ENCODE measurements around the gene AAK1.

DNA sequence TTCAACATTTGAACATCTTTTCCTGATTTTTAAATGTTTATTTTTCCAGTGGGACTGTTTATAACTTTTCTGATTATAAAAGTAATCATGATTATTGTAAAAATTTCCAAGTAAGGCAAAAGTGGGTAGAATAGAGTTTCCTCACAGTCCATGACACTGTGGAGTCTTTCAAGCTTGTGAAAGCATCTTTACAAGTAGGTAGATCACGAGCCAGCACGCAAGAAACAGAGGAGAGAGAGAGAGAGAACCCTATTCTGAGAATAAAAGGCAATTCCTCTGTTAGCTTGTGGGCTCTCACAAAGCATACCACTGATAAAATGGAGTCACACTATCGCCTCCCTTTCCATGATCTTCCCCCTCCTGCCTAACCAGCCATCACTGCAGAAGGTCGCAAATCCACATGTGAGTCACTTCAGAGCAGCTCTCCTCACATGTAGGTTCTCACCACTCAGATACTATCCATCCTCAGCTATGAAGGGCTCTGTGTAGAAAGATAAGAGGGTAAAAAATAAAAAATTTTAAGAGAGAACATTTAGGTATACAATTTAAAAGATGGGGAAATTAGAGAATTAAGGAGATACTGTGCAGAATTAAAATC, 40.3 kb downstream of the AAK1 start:
- TF ChIP-seq CTCF (IDR thresholded peaks at IDR 0.05) = no peak
- TF ChIP-seq EZH2 (IDR thresholded peaks at IDR 0.05) = no peak
- TF ChIP-seq EZH2phosphoT487 (IDR thresholded peaks at IDR 0.05) = no peak

Measured in neural progenitor cell (in vitro differentiated cells).